Caco-2 (cell line): ENCODE data around the gene UBE2O. TPM values are rescaled to one million over a fixed set of nuclear protein-coding genes. Genes with fewer than 3 reads are reported as not detected.
A peak's percentile ranks its signal among the peaks of the same experiment; 100 is the strongest.

Experiments
- BruUV-seq: library from RNA; stranded (reverse); fragments of 400-500 nt; replicated peaks from 2 replicates; lab custom pipeline; 2021; lab: Mats Ljungman, UMichigan
- CTCF ChIA-PET: fragments of 300-600 bp; sonication (Branson Sonifier 250); formaldehyde crosslinking; loops from one replicate; lab custom pipeline; 2022; ENCODE audit warnings: antibody characterized with exemption; lab: Charles Lee
- POLR2A ChIA-PET: fragments of 300-600 bp; sonication (Branson Sonifier 250); formaldehyde crosslinking; loops from one replicate; lab custom pipeline; 2022; ENCODE audit warnings: antibody characterized with exemption; lab: Charles Lee
- DNase-seq, 2 experiments: peaks; one replicate each; pipeline versions ENCODE4 v3.0.0 to v3.0.0-alpha.2; 2020 to 2022
- H3K27me3 ChIP-seq: replicated peaks from 2 replicates; pipeline ENCODE4 v1.6.0; 2011; ENCODE audit warnings: low read length; ENCODE audit not compliant: control insufficient read depth, insufficient read depth
- H3K36me3 ChIP-seq: 2 replicates; pipeline ENCODE4 v1.5.1; 2011; ENCODE audit warnings: low read length; ENCODE audit not compliant: control insufficient read depth, insufficient read depth
- H3K4me1 ChIP-seq: fragments of 250-450 bp; sonication (Bioruptor Pico); 2 replicates; pipeline ENCODE4 v1.5.1; 2020; ENCODE audit warnings: mild to moderate bottlenecking
- H3K4me3 ChIP-seq: 2 replicates; pipeline ENCODE4 v1.5.1; 2011; ENCODE audit warnings: low read depth, mild to moderate bottlenecking, control low read depth, low read length
- H3K9me3 ChIP-seq: fragments of 250-450 bp; sonication (Bioruptor Pico); 2 replicates; pipeline ENCODE4 v1.5.1; 2020; ENCODE audit warnings: mild to moderate bottlenecking, moderate library complexity
- H3K27ac Mint-ChIP-seq: one replicate; pipeline ENCODE4 v1.8.0; 2022; ENCODE audit warnings: mixed read lengths; ENCODE audit not compliant: unreplicated experiment
- H3K27me3 Mint-ChIP-seq: one replicate; pipeline ENCODE4 v1.8.0; 2022; ENCODE audit warnings: mixed read lengths; ENCODE audit not compliant: insufficient read depth, unreplicated experiment
- H3K36me3 Mint-ChIP-seq: one replicate; pipeline ENCODE4 v1.8.0; 2022; ENCODE audit warnings: mild to moderate bottlenecking, mixed read lengths; ENCODE audit not compliant: insufficient read depth, unreplicated experiment
- H3K4me1 Mint-ChIP-seq: one replicate; pipeline ENCODE4 v1.8.0; 2022; ENCODE audit warnings: low read depth, mixed read lengths; ENCODE audit not compliant: unreplicated experiment
- H3K4me3 Mint-ChIP-seq: one replicate; pipeline ENCODE4 v1.8.0; 2022; ENCODE audit warnings: mild to moderate bottlenecking, moderate library complexity, mixed read lengths; ENCODE audit not compliant: unreplicated experiment
- H3K9me3 Mint-ChIP-seq: one replicate; pipeline ENCODE4 v1.8.0; 2022; ENCODE audit warnings: mixed read lengths; ENCODE audit not compliant: unreplicated experiment
- intact Hi-C: fragments of 100-400 bp; cut with micrococcal nuclease; formaldehyde crosslinking; loops from one replicate; pipeline ENCODE4 v1.10.0; 2022; ENCODE audit not compliant: unreplicated experiment
- total RNA-seq: library from RNA; stranded (reverse); gene quantifications from 2 replicates; pipeline ENCODE4 v1.2.3, GENCODE V29; 2022
- TF ChIP-seq, protein P1 (sequence below), 2 experiments: fragments of 200-600 bp in 1 of 2; IDR thresholded peaks; 1 replicate in 1 of 2; 2 replicates in 1 of 2; pipeline versions ENCODE4 v1.5.1 to v1.8.0; 2011 to 2022; ENCODE audit warnings: antibody characterized with exemption in 1 of 2, control low read depth in 1 of 2, inconsistent platforms in 1 of 2, low read depth in 1 of 2, low read length in 1 of 2, mild to moderate bottlenecking in 1 of 2, moderate library complexity in 1 of 2; ENCODE audit not compliant: insufficient read depth in 1 of 2, severe bottlenecking in 1 of 2, unreplicated experiment in 1 of 2

UBE2O gene
- total RNA-seq, 1 experiment from 2014 or later: 37.6 TPM

DNA sequence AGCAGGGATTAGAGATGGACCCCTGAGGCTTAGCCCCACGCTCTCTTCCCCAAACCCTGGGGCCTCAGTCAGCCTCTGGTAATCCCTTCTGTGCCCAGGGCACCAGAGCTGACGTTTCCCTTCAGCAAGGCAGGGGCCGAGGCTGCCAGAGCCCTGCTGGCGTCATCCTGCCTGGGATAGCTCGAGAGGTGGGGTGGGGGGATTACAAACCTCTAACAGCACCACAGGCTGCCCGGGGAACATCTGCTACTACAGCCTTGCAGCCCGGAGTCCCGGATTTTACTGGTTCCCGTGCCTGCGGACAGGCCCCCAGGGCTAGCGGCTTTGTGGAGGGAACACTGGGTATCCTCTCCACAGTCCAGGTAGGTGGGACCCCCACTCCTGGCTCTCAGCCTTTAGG, 14.4 kb upstream of the UBE2O start, which contains the start of gene AANAT:
AANAT (plus strand) TSS at position 238 of the 400 bp plus-strand sequence. CDS start 1,144 bp downstream, outside the sequence.
- BruUV-seq: no TSS peak
- no peak for DNase-seq
- Histone ChIP-seq H3K36me3 (no peaks in the 10 kb centered on the region), H3K27me3 (no peaks in the 10 kb centered on the region), H3K9me3 (no peaks in the 10 kb centered on the region), H3K4me3 (no peak within 1 kb of the TSS), H3K4me1 (0 out of 2 replicates have a peak, but pooled peaks cover 5% of the 10 kb centered on the region)
- POLR2A ChIA-PET: no interaction called here
- CTCF ChIA-PET: interaction anchor here (0.6 to 2.9 kb wide), 8 partner anchors 8 to 214 kb away, joined by 3 to 11 read pairs (median 3); partner anchors contain the start of gene RHBDF2
- intact Hi-C loops: no loop called here
- Mint-ChIP-seq H3K4me3 (no peak within 1 kb of the TSS), H3K27ac (peak within 1 kb of the TSS; percentile 35), H3K27me3 (no peaks in the 10 kb centered on the region), H3K4me1 (no peaks in the 10 kb centered on the region), H3K36me3 (peaks cover 12% of the 10 kb centered on the region), H3K9me3 (no peaks in the 10 kb centered on the region)
- TF ChIP-seq, protein P1, sequence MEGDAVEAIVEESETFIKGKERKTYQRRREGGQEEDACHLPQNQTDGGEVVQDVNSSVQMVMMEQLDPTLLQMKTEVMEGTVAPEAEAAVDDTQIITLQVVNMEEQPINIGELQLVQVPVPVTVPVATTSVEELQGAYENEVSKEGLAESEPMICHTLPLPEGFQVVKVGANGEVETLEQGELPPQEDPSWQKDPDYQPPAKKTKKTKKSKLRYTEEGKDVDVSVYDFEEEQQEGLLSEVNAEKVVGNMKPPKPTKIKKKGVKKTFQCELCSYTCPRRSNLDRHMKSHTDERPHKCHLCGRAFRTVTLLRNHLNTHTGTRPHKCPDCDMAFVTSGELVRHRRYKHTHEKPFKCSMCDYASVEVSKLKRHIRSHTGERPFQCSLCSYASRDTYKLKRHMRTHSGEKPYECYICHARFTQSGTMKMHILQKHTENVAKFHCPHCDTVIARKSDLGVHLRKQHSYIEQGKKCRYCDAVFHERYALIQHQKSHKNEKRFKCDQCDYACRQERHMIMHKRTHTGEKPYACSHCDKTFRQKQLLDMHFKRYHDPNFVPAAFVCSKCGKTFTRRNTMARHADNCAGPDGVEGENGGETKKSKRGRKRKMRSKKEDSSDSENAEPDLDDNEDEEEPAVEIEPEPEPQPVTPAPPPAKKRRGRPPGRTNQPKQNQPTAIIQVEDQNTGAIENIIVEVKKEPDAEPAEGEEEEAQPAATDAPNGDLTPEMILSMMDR (IDR thresholded peaks at IDR 0.05; ENCODE audit: insufficient read depth in 1 of 2, low read depth in 1 of 2, low read length in 1 of 2, severe bottlenecking in 1 of 2, unreplicated experiment in 1 of 2): no peak

DNA sequence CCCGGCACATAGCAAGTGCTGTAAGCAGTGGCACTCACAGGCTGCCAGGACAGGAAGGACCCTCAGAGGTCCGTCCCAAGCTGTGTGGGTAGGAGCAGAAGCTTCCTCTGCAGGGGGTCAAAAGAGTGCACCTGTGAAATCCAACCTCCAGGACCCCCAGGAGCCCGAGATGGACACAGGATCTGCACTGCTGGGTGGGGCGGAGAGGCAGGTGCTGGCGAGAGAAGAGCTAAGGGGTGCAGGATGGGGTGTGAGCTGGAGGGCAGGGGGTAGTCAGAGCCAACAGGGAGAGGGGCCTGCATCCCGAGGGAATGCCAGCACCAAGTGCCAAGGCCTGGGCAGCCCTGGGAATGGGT, 13.8 kb upstream of the UBE2O start:
- Mint-ChIP-seq H3K9me3 (no peaks in the 10 kb centered on the region), H3K27me3 (no peaks in the 10 kb centered on the region), H3K4me3 (no peak overlapping the region), H3K36me3 (peaks cover 7% of the 10 kb centered on the region), H3K4me1 (no peaks in the 10 kb centered on the region), H3K27ac (no peak overlapping the region)
- CTCF ChIA-PET: interaction anchor here (0.6 to 2.9 kb wide), 7 partner anchors 9 to 215 kb away, joined by 3 to 11 read pairs (median 3); partner anchors contain the start of gene RHBDF2
- no peak overlapping the region for H3K4me3 ChIP-seq
- H3K27me3 ChIP-seq: no peaks in the 10 kb centered on the region
- POLR2A ChIA-PET: no interaction called here
- H3K36me3 ChIP-seq: no peaks in the 10 kb centered on the region
- H3K4me1 ChIP-seq: 0 out of 2 replicates have a peak, but pooled peaks cover 5% of the 10 kb centered on the region
- intact Hi-C loops: loop anchor here (1.0 kb wide), 2 partner anchors 40 to 81 kb away; no protein-coding TSS in a partner anchor
- BruUV-seq: no TSS peak
- DNase-seq: no peak
- no peaks in the 10 kb centered on the region for H3K9me3 ChIP-seq
- TF ChIP-seq, protein P1 (IDR thresholded peaks at IDR 0.05; ENCODE audit: insufficient read depth in 1 of 2, low read depth in 1 of 2, low read length in 1 of 2, severe bottlenecking in 1 of 2, unreplicated experiment in 1 of 2): no peak

DNA sequence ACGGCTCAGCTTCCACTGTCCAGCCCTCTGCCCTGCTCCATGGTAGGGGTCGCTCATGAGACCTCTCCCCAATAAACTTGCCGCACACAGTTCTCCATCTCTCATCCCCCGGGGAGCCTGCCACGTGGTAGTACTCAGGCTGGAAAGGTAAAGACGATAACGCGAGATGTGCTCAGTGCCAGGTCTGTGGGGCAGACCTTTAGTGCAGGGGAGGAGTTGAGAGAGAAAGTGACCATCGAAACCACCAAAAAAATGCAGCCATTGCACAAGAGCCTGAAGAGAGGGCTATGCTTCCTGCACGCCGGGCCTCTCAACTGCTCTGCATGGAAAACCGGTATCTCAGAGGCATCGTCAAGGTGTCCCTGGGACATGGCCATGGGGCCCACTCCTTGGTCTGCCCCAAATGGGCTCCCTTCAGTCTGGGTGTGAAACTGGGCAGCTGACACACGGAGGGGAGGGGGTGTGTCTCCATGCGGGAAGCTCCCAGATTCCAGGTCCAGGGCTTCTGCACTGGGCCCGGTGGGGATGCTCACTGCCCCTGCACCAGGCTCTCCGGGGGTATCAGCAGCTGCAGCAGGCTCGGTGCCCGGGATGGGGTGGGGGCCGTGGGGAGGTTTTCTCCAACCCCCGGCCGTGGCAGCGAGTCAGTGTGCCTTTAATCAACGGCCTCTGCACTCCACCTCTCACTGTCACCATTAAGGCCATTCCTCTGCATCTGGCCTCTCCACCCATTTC, 9.8 kb upstream of the UBE2O start:
- intact Hi-C loops: no loop called here
- Mint-ChIP-seq H3K27me3 (no peaks in the 10 kb centered on the region), H3K4me3 (no peak overlapping the region), H3K27ac (no peak overlapping the region), H3K36me3 (no peaks in the 10 kb centered on the region), H3K4me1 (no peaks in the 10 kb centered on the region), H3K9me3 (no peaks in the 10 kb centered on the region)
- DNase-seq: no peak
- TF ChIP-seq, protein P1 (IDR thresholded peaks at IDR 0.05; ENCODE audit: insufficient read depth in 1 of 2, low read depth in 1 of 2, low read length in 1 of 2, severe bottlenecking in 1 of 2, unreplicated experiment in 1 of 2): no peak
- Histone ChIP-seq H3K4me3 (no peak overlapping the region), H3K4me1 (0 out of 2 replicates have a peak, but pooled peaks cover 5% of the 10 kb centered on the region), H3K36me3 (no peaks in the 10 kb centered on the region), H3K9me3 (no peaks in the 10 kb centered on the region), H3K27me3 (no peaks in the 10 kb centered on the region)
- CTCF ChIA-PET: interaction anchor here (0.6 to 0.9 kb wide), 4 partner anchors 9 to 246 kb away, joined by 3 to 7 read pairs (median 4); partner anchors contain the start of gene UBE2O
- POLR2A ChIA-PET: no interaction called here
- BruUV-seq: no TSS peak
